H9 (cell line): Measurements from ENCODE around the gene TBX3. TPM values are rescaled to one million over a fixed set of nuclear protein-coding genes. Genes with fewer than 3 reads are reported as not detected.

ENCODE experiments used
- DNase-seq: peaks from one replicate; pipeline ENCODE4 v3.0.0-alpha.2; 2017
- H2AFZ ChIP-seq: one replicate; pipeline ENCODE4 v1.6.1; 2013; ENCODE audit warnings: mild to moderate bottlenecking, low read length, control low read depth, moderate library complexity
- H2AK5ac ChIP-seq: 2 replicates; pipeline ENCODE4 v1.6.1; 2013; ENCODE audit warnings: low read length, control low read depth, mixed read lengths; ENCODE audit not compliant: insufficient read length
- H2BK120ac ChIP-seq: one replicate; pipeline ENCODE4 v1.6.1; 2013; ENCODE audit warnings: low read depth, mild to moderate bottlenecking, low read length, control low read depth, inconsistent platforms; ENCODE audit not compliant: poor library complexity, severe bottlenecking
- H2BK12ac ChIP-seq: 2 replicates; pipeline ENCODE4 v1.6.1; 2013; ENCODE audit warnings: low read length, control low read depth, mixed read lengths, low read depth; ENCODE audit not compliant: insufficient read length
- H2BK15ac ChIP-seq: 2 replicates; pipeline ENCODE4 v1.6.1; 2013; ENCODE audit warnings: low read depth, low read length, control low read depth
- H2BK20ac ChIP-seq: one replicate; pipeline ENCODE4 v1.6.1; 2013; ENCODE audit warnings: low read depth, mild to moderate bottlenecking, low read length, control low read depth, inconsistent platforms; ENCODE audit not compliant: poor library complexity, severe bottlenecking
- H2BK5ac ChIP-seq: 2 replicates; pipeline ENCODE4 v1.6.1; 2013; ENCODE audit warnings: low read length, control low read depth, mixed read lengths; ENCODE audit not compliant: insufficient read length
- H3K14ac ChIP-seq: 2 replicates; pipeline ENCODE4 v1.6.1; 2013; ENCODE audit warnings: low read length, control low read depth; ENCODE audit not compliant: insufficient read depth
- H3K18ac ChIP-seq: 2 replicates; pipeline ENCODE4 v1.6.1; 2013; ENCODE audit warnings: low read depth, mild to moderate bottlenecking, mixed read lengths, low read length, control low read depth; ENCODE audit not compliant: insufficient read length
- H3K23ac ChIP-seq: 2 replicates; pipeline ENCODE4 v1.6.1; 2013; ENCODE audit warnings: low read length, control low read depth, mixed read lengths, low read depth; ENCODE audit not compliant: insufficient read length
- H3K23me2 ChIP-seq: 2 replicates; pipeline ENCODE4 v1.6.1; 2013; ENCODE audit warnings: low read depth, mild to moderate bottlenecking, mixed read lengths, low read length, control low read depth; ENCODE audit not compliant: insufficient read length, poor library complexity, severe bottlenecking
- H3K27ac ChIP-seq: 2 replicates; pipeline ENCODE4 v1.5.1; 2013; ENCODE audit warnings: low read length, control low read depth, mixed read lengths, low read depth; ENCODE audit not compliant: insufficient read length
- H3K27me3 ChIP-seq: 2 replicates; pipeline ENCODE4 v1.6.1; 2013; ENCODE audit warnings: low read length, control low read depth, inconsistent platforms; ENCODE audit not compliant: insufficient read depth
- H3K4ac ChIP-seq: 2 replicates; pipeline ENCODE4 v1.6.1; 2013; ENCODE audit warnings: low read depth, mild to moderate bottlenecking, control low read depth, inconsistent platforms, low read length, moderate library complexity
- H3K4me1 ChIP-seq: 2 replicates; pipeline ENCODE4 v1.6.1; 2013; ENCODE audit warnings: low read length, control low read depth, inconsistent platforms; ENCODE audit not compliant: insufficient read depth
- H3K4me2 ChIP-seq: 2 replicates; pipeline ENCODE4 v1.6.1; 2013; ENCODE audit warnings: low read length, control low read depth, mixed read lengths; ENCODE audit not compliant: insufficient read length, insufficient read depth
- H3K56ac ChIP-seq: 2 replicates; pipeline ENCODE4 v1.6.1; 2013; ENCODE audit warnings: low read depth, mild to moderate bottlenecking, mixed read lengths, low read length, control low read depth; ENCODE audit not compliant: insufficient read length
- H3K79me1 ChIP-seq: 2 replicates; pipeline ENCODE4 v1.6.1; 2013; ENCODE audit warnings: low read depth, mild to moderate bottlenecking, moderate library complexity, low read length, control low read depth, inconsistent platforms; ENCODE audit not compliant: insufficient read depth, poor library complexity, severe bottlenecking
- H3K79me2 ChIP-seq: 2 replicates; pipeline ENCODE4 v1.6.1; 2013; ENCODE audit warnings: low read length, control low read depth, inconsistent platforms; ENCODE audit not compliant: insufficient read depth
- H3K9ac ChIP-seq: 2 replicates; pipeline ENCODE4 v1.6.1; 2013; ENCODE audit warnings: low read length, control low read depth, mixed read lengths; ENCODE audit not compliant: insufficient read length; ENCODE audit errors: extremely low read depth
- H3K9me3 ChIP-seq: one replicate; pipeline ENCODE4 v1.6.1; 2013; ENCODE audit warnings: low read depth, low read length, inconsistent platforms; ENCODE audit not compliant: control insufficient read depth
- H3T11ph ChIP-seq: one replicate; pipeline ENCODE4 v1.6.1; 2013; ENCODE audit warnings: mild to moderate bottlenecking, low read length, control low read depth, inconsistent platforms
- H4K20me1 ChIP-seq: one replicate; pipeline ENCODE4 v1.6.1; 2013; ENCODE audit not compliant: control insufficient read depth, insufficient read length, insufficient read depth
- H4K5ac ChIP-seq: 2 replicates; pipeline ENCODE4 v1.6.1; 2013; ENCODE audit warnings: low read depth, mild to moderate bottlenecking, mixed read lengths, low read length, control low read depth; ENCODE audit not compliant: insufficient read length
- H4K8ac ChIP-seq: replicated peaks from 2 replicates; pipeline ENCODE4 v1.6.1; 2013; ENCODE audit warnings: low read length, control low read depth, mixed read lengths, low read depth; ENCODE audit not compliant: insufficient read length
- H4K91ac ChIP-seq: 2 replicates; pipeline ENCODE4 v1.6.1; 2013; ENCODE audit warnings: low read depth, mild to moderate bottlenecking, moderate library complexity, mixed read lengths, low read length, control low read depth; ENCODE audit not compliant: insufficient read length
- H3K27ac Mint-ChIP-seq, 3 experiments: 2 replicates in 2 of 3; 3 replicates in 1 of 3; pipeline ENCODE4 v1.8.0; 2020 to 2021; ENCODE audit warnings: mixed read lengths in 3 of 3, mild to moderate bottlenecking in 1 of 3, moderate library complexity in 1 of 3
- H3K27me3 Mint-ChIP-seq: 2 replicates; pipeline ENCODE4 v1.8.0; 2021; ENCODE audit warnings: low read depth, mild to moderate bottlenecking, moderate library complexity, mixed read lengths
- H3K36me3 Mint-ChIP-seq, 3 experiments: 2 replicates in 2 of 3; 3 replicates in 1 of 3; pipeline ENCODE4 v1.8.0; 2020 to 2021; ENCODE audit warnings: low read depth in 3 of 3, mixed read lengths in 3 of 3; ENCODE audit not compliant: insufficient read depth in 1 of 3
- H3K4me1 Mint-ChIP-seq, 2 experiments: 2 replicates each; pipeline ENCODE4 v1.8.0; 2020; ENCODE audit warnings: mixed read lengths in 2 of 2
- H3K4me3 Mint-ChIP-seq, 2 experiments: 2 replicates in 1 of 2; 3 replicates in 1 of 2; pipeline ENCODE4 v1.8.0; 2020 to 2021; ENCODE audit warnings: mild to moderate bottlenecking in 2 of 2, mixed read lengths in 2 of 2, moderate library complexity in 1 of 2
- H3K9me3 Mint-ChIP-seq, 2 experiments: 2 replicates in 1 of 2; 3 replicates in 1 of 2; pipeline ENCODE4 v1.8.0; 2020; ENCODE audit warnings: mild to moderate bottlenecking in 2 of 2, mixed read lengths in 2 of 2, moderate library complexity in 1 of 2
- WGBS: extraction: QIAGEN DNeasy Blood & Tissue Kit; methylation state at CpG from one replicate; pipeline ENCODE4 v1.1.7; 2013; ENCODE audit warnings: missing lambda C conversion rate, low lambda C conversion rate, mixed read lengths; ENCODE audit not compliant: insufficient read length; ENCODE audit errors: extremely low coverage; 5-methylcytosine and 5-hydroxymethylcytosine counted together
- total RNA-seq: library from RNA; stranded (reverse); gene quantifications from 2 replicates; pipeline ENCODE4 v1.2.1, GENCODE V29; 2021
- TF ChIP-seq, protein P1 (sequence below): fragments of 200-600 bp; sonication (generic); conservative IDR thresholded peaks from 3 replicates; pipeline ENCODE4 v1.8.0; 2021; ENCODE audit warnings: antibody characterized with exemption, mild to moderate bottlenecking

The TBX3 gene
- total RNA-seq, 1 experiment from 2014 or later = 0.04 TPM

DNA sequence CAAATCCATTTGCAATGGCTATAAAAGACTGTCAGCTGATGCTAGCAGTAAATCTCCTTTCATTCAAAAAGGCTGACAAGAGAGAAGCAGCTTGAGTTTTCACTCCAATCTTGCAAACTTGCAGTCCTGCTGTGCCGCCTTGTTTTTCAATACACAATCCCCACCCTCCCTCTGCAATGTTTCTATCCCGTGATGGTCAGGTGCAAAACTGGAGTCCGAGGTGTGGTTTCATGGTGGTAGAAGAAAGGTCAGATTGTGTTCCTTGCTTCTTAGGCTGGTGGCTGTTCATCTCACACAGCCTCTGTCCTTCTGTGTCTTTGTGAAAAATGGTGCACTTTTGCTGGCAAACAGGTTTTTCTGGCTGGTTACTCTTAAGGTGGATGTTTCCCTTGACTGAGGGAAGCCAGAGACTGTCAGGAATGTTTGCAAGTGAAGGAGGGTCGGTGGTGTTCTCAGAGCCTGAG, 27.7 kb upstream of the TBX3 start:
- no peak overlapping the region for H3K56ac ChIP-seq
- peaks cover 90% of the 10 kb centered on the region for H3K27me3 Mint-ChIP-seq
- no peaks in the 10 kb centered on the region for H3K23me2 ChIP-seq
- peaks cover 7% of the 10 kb centered on the region for H3K9me3 ChIP-seq
- no peak overlapping the region for H2BK15ac ChIP-seq
- no peak overlapping the region for H3K23ac ChIP-seq
- no peak overlapping the region for H2BK12ac ChIP-seq
- H3K27ac ChIP-seq = no peak overlapping the region
- H4K8ac ChIP-seq = no peak overlapping the region
- H3K36me3 Mint-ChIP-seq = peaks cover 0 to 15% (median 3%) of the 10 kb centered on the region in 3 experiments; a peak in 4 of 7 replicates
- H2AFZ ChIP-seq = no peak overlapping the region
- H3K4me1 ChIP-seq = peaks cover 7% of the 10 kb centered on the region; the same call in 1 of the 2 replicates
- no peak for DNase-seq
- no peaks in the 10 kb centered on the region for H4K20me1 ChIP-seq
- no peaks in the 10 kb centered on the region for H3K79me2 ChIP-seq
- H4K91ac ChIP-seq = no peak overlapping the region
- H3K14ac ChIP-seq = no peak overlapping the region
- peak overlapping the region in 1 of 2 experiments; percentile 24; a peak in 1 of 5 replicates for H3K4me3 Mint-ChIP-seq
- peaks cover 2% of the 10 kb centered on the region; the same call in 1 of the 2 replicates for H3K27me3 ChIP-seq
- H3K9ac ChIP-seq = no peak overlapping the region
- H3K18ac ChIP-seq = peak overlapping the region; percentile 21
- no peaks in the 10 kb centered on the region for H3K79me1 ChIP-seq
- peak overlapping the region; percentile 14 for H3K4me2 ChIP-seq
- peaks cover 8 to 18% of the 10 kb centered on the region in 2 experiments for H3K9me3 Mint-ChIP-seq
- H2AK5ac ChIP-seq = no peak overlapping the region
- peaks cover 21 to 25% of the 10 kb centered on the region in 2 experiments for H3K4me1 Mint-ChIP-seq
- peak overlapping the region in 1 of 3 experiments; percentile 71; a peak in 2 of 7 replicates for H3K27ac Mint-ChIP-seq
- H2BK120ac ChIP-seq = no peak overlapping the region
- H4K5ac ChIP-seq = no peak overlapping the region
- WGBS = no CpG with 5 or more reads among the region's 4 CpGs
- H3K4ac ChIP-seq = no peak overlapping the region
- H2BK5ac ChIP-seq = no peak overlapping the region
- H3T11ph ChIP-seq = no peak overlapping the region
- H2BK20ac ChIP-seq = no peak overlapping the region
- TF ChIP-seq, protein P1, sequence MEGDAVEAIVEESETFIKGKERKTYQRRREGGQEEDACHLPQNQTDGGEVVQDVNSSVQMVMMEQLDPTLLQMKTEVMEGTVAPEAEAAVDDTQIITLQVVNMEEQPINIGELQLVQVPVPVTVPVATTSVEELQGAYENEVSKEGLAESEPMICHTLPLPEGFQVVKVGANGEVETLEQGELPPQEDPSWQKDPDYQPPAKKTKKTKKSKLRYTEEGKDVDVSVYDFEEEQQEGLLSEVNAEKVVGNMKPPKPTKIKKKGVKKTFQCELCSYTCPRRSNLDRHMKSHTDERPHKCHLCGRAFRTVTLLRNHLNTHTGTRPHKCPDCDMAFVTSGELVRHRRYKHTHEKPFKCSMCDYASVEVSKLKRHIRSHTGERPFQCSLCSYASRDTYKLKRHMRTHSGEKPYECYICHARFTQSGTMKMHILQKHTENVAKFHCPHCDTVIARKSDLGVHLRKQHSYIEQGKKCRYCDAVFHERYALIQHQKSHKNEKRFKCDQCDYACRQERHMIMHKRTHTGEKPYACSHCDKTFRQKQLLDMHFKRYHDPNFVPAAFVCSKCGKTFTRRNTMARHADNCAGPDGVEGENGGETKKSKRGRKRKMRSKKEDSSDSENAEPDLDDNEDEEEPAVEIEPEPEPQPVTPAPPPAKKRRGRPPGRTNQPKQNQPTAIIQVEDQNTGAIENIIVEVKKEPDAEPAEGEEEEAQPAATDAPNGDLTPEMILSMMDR = no peak
